Thyroid gland (tissue), 4 donors: Measurements from ENCODE around the gene VARS1.

Experiments
- POLR2A ChIP-seq, 2 donors: fragments of 450-650 bp; IDR thresholded peaks; one replicate each; pipeline ENCODE4 v1.6.1; 2017; ENCODE audit warnings: antibody characterized with exemption in 2 of 2, mild to moderate bottlenecking in 2 of 2, moderate library complexity in 1 of 2
- TF ChIP-seq, protein P1 (sequence below), 6 experiments: fragments of 200-600 bp in 3 of 6; fragments of 450-650 bp in 3 of 6; sonication (generic) in 3 of 6; IDR thresholded peaks; one replicate each; pipeline ENCODE4 v1.5.1; 2016 to 2019; ENCODE audit warnings: antibody characterized with exemption in 6 of 6, mild to moderate bottlenecking in 2 of 6, inconsistent platforms in 1 of 6, moderate library complexity in 1 of 6

DNA sequence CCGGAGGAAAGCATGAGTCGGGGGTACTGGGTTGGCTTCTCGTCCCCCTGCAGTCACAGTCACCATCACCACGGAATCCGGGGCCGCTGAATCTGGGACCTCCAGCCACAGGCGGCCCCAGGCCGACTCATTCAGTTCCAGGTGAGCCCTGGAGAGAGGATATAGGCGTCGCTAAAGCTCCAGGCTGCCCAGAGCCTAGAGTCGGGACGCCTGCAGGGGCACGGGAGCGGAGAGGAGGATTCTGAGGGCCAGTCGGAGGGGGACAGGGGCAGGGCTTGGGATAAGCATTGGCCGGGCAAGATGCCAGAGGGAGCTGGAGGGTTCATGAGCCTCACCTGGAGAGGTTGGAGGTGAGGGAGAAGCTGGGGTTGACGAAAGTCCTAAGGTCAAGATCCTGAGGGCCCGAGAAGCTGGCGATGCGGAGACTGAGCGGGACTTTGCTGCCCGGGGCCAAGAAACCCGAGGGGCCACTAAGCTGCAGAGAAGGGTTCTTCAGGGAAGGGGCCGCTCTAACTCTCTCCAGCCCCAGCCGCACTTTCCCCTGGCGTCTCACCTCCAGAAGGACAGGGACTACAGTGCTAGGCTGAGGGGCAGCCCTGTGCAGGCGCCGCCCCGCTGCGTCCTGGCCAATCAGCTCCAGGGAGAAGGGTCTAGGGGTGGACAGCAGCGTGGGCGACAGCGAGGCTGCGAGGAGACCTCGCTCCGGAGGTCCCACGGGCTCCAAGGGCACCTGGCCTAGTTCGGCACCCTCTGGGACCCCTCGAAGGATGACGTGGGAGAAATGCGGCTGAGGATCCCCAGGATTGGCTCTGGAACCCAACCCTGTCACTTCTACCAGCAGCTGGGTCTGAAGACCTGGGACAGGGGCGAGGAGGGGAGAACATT, 29.4 kb downstream of the VARS1 start:
- TF ChIP-seq, protein P1, sequence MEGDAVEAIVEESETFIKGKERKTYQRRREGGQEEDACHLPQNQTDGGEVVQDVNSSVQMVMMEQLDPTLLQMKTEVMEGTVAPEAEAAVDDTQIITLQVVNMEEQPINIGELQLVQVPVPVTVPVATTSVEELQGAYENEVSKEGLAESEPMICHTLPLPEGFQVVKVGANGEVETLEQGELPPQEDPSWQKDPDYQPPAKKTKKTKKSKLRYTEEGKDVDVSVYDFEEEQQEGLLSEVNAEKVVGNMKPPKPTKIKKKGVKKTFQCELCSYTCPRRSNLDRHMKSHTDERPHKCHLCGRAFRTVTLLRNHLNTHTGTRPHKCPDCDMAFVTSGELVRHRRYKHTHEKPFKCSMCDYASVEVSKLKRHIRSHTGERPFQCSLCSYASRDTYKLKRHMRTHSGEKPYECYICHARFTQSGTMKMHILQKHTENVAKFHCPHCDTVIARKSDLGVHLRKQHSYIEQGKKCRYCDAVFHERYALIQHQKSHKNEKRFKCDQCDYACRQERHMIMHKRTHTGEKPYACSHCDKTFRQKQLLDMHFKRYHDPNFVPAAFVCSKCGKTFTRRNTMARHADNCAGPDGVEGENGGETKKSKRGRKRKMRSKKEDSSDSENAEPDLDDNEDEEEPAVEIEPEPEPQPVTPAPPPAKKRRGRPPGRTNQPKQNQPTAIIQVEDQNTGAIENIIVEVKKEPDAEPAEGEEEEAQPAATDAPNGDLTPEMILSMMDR (IDR thresholded peaks at IDR 0.05): no peak
- peak in 1 of 2 donors; percentile 5 for TF ChIP-seq POLR2A (IDR thresholded peaks at IDR 0.05)
